ENCODE measurements around the gene ZNF341.

DNA sequence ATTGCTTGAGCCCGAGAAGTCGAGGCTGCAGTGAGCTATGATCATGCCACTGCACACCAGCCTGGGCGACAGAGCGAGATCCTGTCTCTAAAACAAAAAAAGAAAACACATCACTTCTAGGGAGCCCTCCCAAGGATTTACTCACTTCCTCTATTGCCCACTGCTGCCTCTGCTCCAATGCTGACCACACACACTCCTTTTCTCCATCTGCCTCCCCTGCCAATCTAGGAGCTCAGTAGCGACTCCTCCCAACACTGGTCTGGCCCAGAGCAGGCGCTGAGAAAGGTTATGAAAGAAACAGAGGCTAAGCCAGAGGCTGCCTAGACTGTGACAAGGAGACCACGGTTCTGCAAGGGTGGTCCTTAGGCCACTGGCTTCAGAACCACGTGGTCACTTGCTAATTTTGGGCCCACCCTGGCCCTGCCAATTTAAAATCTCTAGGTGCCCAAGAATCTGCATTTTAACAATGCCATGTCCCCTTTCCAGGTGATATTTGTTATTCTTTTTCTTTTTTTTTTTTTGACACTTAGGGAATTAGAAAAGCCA lies 44.4 kb upstream of the ZNF341 start:
- no peak for TF ChIP-seq POLR2A (IDR thresholded peaks at IDR 0.05)
- TF ChIP-seq, protein P1, sequence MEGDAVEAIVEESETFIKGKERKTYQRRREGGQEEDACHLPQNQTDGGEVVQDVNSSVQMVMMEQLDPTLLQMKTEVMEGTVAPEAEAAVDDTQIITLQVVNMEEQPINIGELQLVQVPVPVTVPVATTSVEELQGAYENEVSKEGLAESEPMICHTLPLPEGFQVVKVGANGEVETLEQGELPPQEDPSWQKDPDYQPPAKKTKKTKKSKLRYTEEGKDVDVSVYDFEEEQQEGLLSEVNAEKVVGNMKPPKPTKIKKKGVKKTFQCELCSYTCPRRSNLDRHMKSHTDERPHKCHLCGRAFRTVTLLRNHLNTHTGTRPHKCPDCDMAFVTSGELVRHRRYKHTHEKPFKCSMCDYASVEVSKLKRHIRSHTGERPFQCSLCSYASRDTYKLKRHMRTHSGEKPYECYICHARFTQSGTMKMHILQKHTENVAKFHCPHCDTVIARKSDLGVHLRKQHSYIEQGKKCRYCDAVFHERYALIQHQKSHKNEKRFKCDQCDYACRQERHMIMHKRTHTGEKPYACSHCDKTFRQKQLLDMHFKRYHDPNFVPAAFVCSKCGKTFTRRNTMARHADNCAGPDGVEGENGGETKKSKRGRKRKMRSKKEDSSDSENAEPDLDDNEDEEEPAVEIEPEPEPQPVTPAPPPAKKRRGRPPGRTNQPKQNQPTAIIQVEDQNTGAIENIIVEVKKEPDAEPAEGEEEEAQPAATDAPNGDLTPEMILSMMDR (IDR thresholded peaks at IDR 0.05), result no peak
